Hepatocyte (in vitro differentiated cells): ENCODE data around the gene IL12RB2.

ENCODE experiments used
- EZH2 ChIP-seq: fragments of 200-600 bp; sonication (generic); IDR thresholded peaks from 2 replicates; pipeline ENCODE4 v1.6.1; 2016; ENCODE audit warnings: antibody characterized with exemption, mild to moderate bottlenecking, borderline replicate concordance
- EZH2phosphoT487 ChIP-seq: fragments of 200-600 bp; sonication (generic); IDR thresholded peaks from one replicate; pipeline ENCODE4 v1.6.1; 2018; ENCODE audit warnings: antibody characterized with exemption, mild to moderate bottlenecking, low read depth, moderate library complexity; ENCODE audit not compliant: unreplicated experiment, severe bottlenecking
- TF ChIP-seq, protein P1 (sequence below): fragments of 200-600 bp; sonication (generic); IDR thresholded peaks from 2 replicates; pipeline ENCODE4 v1.5.1; 2016; ENCODE audit warnings: antibody characterized with exemption, mild to moderate bottlenecking; ENCODE audit not compliant: poor library complexity

GRCh38 chr1:67372898-67373297, 65.2 kb downstream of the IL12RB2 start:
- TF ChIP-seq, protein P1, sequence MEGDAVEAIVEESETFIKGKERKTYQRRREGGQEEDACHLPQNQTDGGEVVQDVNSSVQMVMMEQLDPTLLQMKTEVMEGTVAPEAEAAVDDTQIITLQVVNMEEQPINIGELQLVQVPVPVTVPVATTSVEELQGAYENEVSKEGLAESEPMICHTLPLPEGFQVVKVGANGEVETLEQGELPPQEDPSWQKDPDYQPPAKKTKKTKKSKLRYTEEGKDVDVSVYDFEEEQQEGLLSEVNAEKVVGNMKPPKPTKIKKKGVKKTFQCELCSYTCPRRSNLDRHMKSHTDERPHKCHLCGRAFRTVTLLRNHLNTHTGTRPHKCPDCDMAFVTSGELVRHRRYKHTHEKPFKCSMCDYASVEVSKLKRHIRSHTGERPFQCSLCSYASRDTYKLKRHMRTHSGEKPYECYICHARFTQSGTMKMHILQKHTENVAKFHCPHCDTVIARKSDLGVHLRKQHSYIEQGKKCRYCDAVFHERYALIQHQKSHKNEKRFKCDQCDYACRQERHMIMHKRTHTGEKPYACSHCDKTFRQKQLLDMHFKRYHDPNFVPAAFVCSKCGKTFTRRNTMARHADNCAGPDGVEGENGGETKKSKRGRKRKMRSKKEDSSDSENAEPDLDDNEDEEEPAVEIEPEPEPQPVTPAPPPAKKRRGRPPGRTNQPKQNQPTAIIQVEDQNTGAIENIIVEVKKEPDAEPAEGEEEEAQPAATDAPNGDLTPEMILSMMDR = no peak
- TF ChIP-seq EZH2 (no peak), EZH2phosphoT487 (no peak)
